ENCODE results near the gene MYL5.

Gene MYL5

DNA sequence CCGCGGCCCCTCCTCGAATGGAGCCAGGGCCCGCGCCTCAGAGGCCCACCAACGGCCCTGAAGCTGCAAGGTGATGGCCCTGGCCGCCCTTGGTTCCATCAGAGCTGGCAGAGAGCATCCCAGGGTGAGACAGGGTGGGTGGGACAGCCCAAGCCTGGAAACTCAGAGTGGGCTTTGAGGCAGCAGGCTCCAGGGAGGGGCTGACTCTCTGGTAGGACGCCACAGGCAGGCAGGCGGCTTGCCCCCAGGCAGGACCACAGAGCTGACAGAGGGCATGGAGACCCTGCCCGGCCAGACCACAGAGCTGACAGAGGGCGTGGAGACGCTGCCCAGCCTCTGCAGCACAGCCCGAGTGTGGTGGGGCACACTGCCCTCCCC is 4.8 kb downstream of the MYL5 start:
- H3K4me3 ChIP-seq (ENCODE audit: low read depth, low read length): no peak overlapping the region
- TF ChIP-seq POLR2A (IDR thresholded peaks at IDR 0.05; ENCODE audit: extremely low read depth, insufficient read length) (no peak), MYC (IDR thresholded peaks at IDR 0.05; ENCODE audit: low read depth, low read length) (no peak)
- TF ChIP-seq, protein P1, sequence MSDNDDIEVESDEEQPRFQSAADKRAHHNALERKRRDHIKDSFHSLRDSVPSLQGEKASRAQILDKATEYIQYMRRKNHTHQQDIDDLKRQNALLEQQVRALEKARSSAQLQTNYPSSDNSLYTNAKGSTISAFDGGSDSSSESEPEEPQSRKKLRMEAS (IDR thresholded peaks at IDR 0.05; ENCODE audit: low read depth, low read length): no peak
- no peak for DNase-seq (ENCODE audit: low read depth)

DNA sequence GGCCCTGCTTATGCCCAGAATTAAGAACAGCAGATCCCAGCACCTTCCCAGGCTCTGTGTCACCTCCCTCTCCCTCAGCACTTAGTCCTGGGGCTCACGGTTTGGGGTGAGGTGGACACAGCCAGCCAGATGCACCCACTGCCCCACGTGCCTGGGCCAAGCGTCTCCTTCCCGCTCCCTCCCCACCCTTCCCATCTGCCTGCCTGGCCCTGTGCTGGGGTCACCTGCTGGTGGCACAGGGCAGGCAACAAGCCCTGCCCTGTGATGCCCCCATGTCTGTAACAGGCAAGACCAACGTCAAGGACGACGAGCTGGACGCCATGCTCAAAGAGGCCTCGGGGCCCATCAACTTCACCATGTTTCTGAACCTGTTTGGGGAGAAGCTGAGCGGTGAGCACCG is 5.3 kb downstream of the MYL5 start:
- no peak for TF ChIP-seq POLR2A (IDR thresholded peaks at IDR 0.05; ENCODE audit: extremely low read depth, insufficient read length)
- no peak for TF ChIP-seq MYC (IDR thresholded peaks at IDR 0.05; ENCODE audit: low read depth, low read length)
- TF ChIP-seq, protein P2, sequence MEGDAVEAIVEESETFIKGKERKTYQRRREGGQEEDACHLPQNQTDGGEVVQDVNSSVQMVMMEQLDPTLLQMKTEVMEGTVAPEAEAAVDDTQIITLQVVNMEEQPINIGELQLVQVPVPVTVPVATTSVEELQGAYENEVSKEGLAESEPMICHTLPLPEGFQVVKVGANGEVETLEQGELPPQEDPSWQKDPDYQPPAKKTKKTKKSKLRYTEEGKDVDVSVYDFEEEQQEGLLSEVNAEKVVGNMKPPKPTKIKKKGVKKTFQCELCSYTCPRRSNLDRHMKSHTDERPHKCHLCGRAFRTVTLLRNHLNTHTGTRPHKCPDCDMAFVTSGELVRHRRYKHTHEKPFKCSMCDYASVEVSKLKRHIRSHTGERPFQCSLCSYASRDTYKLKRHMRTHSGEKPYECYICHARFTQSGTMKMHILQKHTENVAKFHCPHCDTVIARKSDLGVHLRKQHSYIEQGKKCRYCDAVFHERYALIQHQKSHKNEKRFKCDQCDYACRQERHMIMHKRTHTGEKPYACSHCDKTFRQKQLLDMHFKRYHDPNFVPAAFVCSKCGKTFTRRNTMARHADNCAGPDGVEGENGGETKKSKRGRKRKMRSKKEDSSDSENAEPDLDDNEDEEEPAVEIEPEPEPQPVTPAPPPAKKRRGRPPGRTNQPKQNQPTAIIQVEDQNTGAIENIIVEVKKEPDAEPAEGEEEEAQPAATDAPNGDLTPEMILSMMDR (IDR thresholded peaks at IDR 0.05; ENCODE audit: low read depth, low read length): no peak
- TF ChIP-seq, protein P1 (IDR thresholded peaks at IDR 0.05; ENCODE audit: low read depth, low read length): no peak
- no peak for DNase-seq (ENCODE audit: low read depth)
- H3K4me3 ChIP-seq (ENCODE audit: low read depth, low read length): no peak overlapping the region

DNA sequence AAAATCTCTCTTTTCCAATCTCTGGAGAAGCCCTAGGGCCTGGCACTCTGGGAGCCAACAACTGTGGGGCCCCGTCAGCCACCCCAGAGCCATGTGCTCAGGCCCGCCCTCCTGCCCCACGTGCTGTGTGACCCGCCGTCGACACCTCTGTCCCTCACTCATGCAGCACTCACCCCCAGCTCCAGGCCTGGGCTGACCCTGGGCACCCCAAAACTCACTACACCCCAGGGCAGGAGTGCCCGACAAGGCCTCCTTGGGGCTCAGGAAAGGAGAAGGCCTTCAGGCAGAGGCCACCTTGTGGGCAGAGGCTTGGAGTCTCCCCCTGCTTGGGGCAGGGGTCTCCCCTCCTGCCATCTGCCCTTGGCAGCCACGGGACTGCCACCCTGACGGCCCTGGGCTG is 5.7 kb downstream of the MYL5 start:
- TF ChIP-seq MYC (IDR thresholded peaks at IDR 0.05; ENCODE audit: low read depth, low read length) (no peak), POLR2A (IDR thresholded peaks at IDR 0.05; ENCODE audit: extremely low read depth, insufficient read length) (no peak)
- TF ChIP-seq, protein P2 (IDR thresholded peaks at IDR 0.05; ENCODE audit: low read depth, low read length): no peak
- TF ChIP-seq, protein P1 (IDR thresholded peaks at IDR 0.05; ENCODE audit: low read depth, low read length): no peak
- no peak for DNase-seq (ENCODE audit: low read depth)
- H3K4me3 ChIP-seq (ENCODE audit: low read depth, low read length): no peak overlapping the region

DNA sequence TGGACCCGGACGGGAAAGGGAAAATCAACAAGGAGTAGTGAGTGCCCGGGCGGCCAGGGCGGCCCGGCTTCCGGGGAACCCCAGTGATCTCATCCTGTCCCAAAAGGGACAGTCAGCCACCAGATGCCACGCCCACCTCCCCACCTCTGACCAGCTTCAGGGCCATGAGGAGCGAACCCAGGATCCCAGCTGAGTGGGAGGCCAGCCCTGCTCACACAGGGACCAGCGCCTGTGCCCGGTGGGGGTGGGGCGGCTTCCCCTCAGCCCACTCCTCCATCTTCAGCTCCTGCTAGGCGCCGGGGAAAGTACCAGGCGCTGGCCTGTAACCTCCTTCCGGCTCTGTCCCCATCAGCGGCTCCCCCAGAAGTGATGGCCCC is 6.2 kb downstream of the MYL5 start:
- TF ChIP-seq, protein P2 (IDR thresholded peaks at IDR 0.05; ENCODE audit: low read depth, low read length): no peak
- TF ChIP-seq, protein P1 (IDR thresholded peaks at IDR 0.05; ENCODE audit: low read depth, low read length): no peak
- TF ChIP-seq MYC (IDR thresholded peaks at IDR 0.05; ENCODE audit: low read depth, low read length): no peak
- no peak overlapping the region for H3K4me3 ChIP-seq (ENCODE audit: low read depth, low read length)
- DNase-seq (ENCODE audit: low read depth): peak; percentile 20

DNA sequence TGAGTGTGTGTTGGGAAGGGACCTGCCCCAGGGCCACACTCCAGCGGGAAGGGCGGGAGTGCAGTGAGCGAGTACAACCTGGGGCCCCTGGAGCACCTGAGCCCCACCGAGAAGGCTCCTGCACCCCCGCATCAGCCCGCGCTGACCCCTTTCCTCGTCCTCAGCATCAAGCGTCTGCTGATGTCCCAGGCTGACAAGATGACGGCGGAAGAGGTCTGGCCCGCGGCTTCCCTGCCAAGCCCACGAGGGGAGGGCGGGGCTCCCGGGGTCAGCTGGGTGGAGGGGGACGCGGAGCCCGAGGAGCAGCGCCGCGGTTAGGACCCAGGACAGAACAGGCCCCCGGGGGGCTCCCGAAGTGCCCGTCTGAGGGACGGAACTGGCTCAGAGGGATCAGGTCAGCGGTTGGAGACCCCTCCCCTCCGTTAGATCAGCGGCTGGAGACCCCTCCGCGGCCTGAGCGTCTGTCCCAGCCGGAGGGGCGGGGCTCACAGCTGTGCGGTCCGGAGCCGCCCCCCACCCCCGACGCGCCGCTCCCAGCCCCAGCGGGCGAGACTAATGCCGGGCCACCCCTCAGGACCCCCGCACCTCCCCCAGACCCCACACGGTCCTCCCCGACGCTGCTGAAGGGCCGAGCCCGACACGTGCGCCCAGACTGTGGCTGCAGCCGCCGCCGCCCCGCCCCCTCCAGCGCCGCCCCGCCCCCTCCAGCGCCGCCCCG is 6.7 kb downstream of the MYL5 start:
- peak overlapping the region; percentile 32 for H3K4me3 ChIP-seq (ENCODE audit: low read depth, low read length)
- DNase-seq (ENCODE audit: low read depth): peak; percentile 77
- no peak for TF ChIP-seq POLR2A (IDR thresholded peaks at IDR 0.05; ENCODE audit: extremely low read depth, insufficient read length)
- TF ChIP-seq, protein P1 (IDR thresholded peaks at IDR 0.05; ENCODE audit: low read depth, low read length): no peak
- no peak for TF ChIP-seq MYC (IDR thresholded peaks at IDR 0.05; ENCODE audit: low read depth, low read length)
- TF ChIP-seq, protein P2 (IDR thresholded peaks at IDR 0.05; ENCODE audit: low read depth, low read length): no peak

DNA sequence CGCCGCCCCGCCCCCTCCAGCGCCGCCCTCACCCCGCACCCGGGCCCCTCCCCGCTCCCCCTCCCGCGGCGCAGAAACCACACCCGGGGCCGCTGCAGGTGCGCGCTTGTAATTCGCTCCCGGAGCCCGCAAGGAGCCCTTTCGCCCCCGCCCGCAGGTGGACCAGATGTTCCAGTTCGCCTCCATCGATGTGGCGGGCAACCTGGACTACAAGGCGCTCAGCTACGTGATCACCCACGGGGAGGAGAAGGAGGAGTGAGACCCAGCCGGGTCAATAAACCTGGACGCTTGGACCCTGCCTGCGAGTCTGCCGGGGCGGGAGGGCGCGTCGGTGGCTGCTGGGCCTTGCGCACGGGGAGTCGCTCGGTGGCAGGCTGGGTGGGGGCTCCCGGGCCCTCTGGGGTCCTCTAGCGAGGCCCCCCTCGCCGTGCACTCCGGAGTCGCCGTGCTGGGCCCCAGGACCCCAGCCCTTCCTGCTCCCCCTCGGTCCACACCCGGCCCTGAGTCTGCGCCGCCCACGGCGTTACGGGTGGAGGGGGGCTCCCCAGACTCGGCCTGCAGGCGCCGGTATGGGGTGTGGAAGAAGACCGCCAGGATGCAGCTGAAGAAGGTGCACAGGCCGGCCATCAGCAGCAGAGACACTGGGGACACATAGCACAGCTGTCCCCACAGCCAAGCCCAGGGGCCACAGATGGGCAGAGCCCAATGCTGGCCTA is 7.6 kb downstream of the MYL5 start:
- no peak overlapping the region for H3K4me3 ChIP-seq (ENCODE audit: low read depth, low read length)
- TF ChIP-seq, protein P1 (IDR thresholded peaks at IDR 0.05; ENCODE audit: low read depth, low read length): no peak
- TF ChIP-seq, protein P2 (IDR thresholded peaks at IDR 0.05; ENCODE audit: low read depth, low read length): no peak
- no peak for TF ChIP-seq MYC (IDR thresholded peaks at IDR 0.05; ENCODE audit: low read depth, low read length)
- TF ChIP-seq POLR2A (IDR thresholded peaks at IDR 0.05; ENCODE audit: extremely low read depth, insufficient read length): no peak
- no peak for DNase-seq (ENCODE audit: low read depth)
